ENCODE measurements around the gene RDH11.

Gene RDH11

GRCh38 chr14:67690011-67690410 is 5.6 kb downstream of the RDH11 start:
- no peak overlapping the region for H3K4me3 ChIP-seq (ENCODE audit: control insufficient read depth, low read depth, low read length)
- TF ChIP-seq CTCF (IDR thresholded peaks at IDR 0.05; ENCODE audit: control insufficient read depth, insufficient read depth, low read depth, low read length, missing control alignments): no peak
- DNase-seq (ENCODE audit: low read depth): no peak

- DNase-seq (ENCODE audit: low read depth): no peak
- H3K4me3 ChIP-seq (ENCODE audit: control insufficient read depth, low read depth, low read length): no peak overlapping the region
- no peak for TF ChIP-seq CTCF (IDR thresholded peaks at IDR 0.05; ENCODE audit: control insufficient read depth, insufficient read depth, low read depth, low read length, missing control alignments)
Observed at GRCh38 chr14:67683842-67684241, 11.7 kb downstream of the RDH11 start.

GRCh38 chr14:67680941-67681340 is 14.6 kb downstream of the RDH11 start:
- no peak for DNase-seq (ENCODE audit: low read depth)
- TF ChIP-seq CTCF (IDR thresholded peaks at IDR 0.05; ENCODE audit: control insufficient read depth, insufficient read depth, low read depth, low read length, missing control alignments): no peak
- no peak overlapping the region for H3K4me3 ChIP-seq (ENCODE audit: control insufficient read depth, low read depth, low read length)

- peak; percentile 70 for DNase-seq (ENCODE audit: low read depth)
- H3K4me3 ChIP-seq (ENCODE audit: control insufficient read depth, low read depth, low read length): no peak overlapping the region
- TF ChIP-seq CTCF (IDR thresholded peaks at IDR 0.05; ENCODE audit: control insufficient read depth, insufficient read depth, low read depth, low read length, missing control alignments): no peak
Observed at GRCh38 chr14:67680121-67680602, 15.4 kb downstream of the RDH11 start.

GRCh38 chr14:67679006-67679405 is 16.6 kb downstream of the RDH11 start:
- TF ChIP-seq CTCF (IDR thresholded peaks at IDR 0.05; ENCODE audit: control insufficient read depth, insufficient read depth, low read depth, low read length, missing control alignments): no peak
- no peak for DNase-seq (ENCODE audit: low read depth)
- no peak overlapping the region for H3K4me3 ChIP-seq (ENCODE audit: control insufficient read depth, low read depth, low read length)

- H3K4me3 ChIP-seq (ENCODE audit: control insufficient read depth, low read depth, low read length): peak overlapping the region; percentile 71
- TF ChIP-seq CTCF (IDR thresholded peaks at IDR 0.05; ENCODE audit: control insufficient read depth, insufficient read depth, low read depth, low read length, missing control alignments): no peak
- no peak for DNase-seq (ENCODE audit: low read depth)
Observed at GRCh38 chr14:67675219-67675582, 20.4 kb downstream of the RDH11 start.
